COLO829 (cell line): ENCODE measurements around the gene CFAP107.

ENCODE experiments used
- DNase-seq: peaks from one replicate; pipeline ENCODE4 v3.0.0; 2012; ENCODE audit warnings: low spot score

The CFAP107 gene

DNA sequence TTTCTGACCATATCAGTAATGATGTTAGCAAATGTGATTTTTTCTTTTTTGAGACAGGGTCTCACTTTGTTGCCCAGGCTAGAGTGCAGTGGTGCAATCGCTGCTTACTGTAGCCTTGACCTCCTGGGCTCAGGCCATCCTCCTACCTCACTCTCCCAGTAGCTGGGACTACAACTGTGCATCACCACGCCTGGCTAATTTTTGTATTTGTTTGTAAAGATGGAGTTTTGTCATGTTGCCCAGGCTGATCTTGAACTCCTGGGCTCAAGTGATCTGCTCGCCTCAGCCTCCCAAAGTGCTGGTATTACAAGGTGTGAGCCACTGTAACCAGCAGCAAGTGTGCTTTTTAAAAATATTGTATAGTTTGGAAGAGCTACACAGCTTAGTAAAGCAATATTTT, 4.1 kb upstream of the CFAP107 start:
- no peak for DNase-seq

DNA sequence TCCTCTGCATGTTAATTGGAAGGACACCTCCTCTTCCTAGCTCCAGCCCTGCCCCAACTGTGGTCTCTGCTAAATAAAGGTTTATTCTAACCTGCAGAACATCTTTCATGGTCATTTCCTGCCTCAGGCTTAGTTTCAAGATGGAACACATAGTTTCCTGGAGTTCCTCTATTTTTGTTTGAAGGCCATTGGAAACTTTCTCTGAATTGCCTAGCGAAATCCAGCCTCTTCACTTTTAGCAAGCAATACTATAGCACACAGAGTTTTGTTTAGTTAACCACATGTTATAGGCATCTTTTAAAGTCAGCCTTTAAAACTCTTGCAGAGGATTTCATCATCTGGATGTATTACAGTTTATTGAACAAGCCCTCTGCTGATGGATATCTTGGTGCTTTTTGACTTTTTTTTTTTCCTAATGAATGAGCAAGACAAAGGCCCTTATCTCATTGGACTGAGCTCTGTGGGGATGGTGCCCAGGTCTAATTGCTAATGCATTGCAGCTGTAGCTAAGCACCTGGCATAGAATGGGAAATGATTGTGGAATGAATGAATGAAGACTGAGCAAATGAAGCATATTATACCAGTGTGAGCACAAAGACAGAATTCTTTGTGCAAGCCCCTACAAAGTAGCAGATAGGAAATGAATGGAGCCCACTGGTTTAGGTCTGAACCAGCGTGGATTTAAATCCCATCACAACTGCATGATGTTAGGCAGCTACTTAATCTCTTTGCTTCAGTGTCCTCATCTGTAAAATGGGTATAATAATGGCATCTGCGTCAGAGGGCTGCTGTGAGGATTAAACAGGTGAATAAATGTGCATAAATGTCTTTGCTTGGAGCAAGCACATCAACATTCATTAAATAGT, 641 bp upstream of the CFAP107 start:
- DNase-seq = no peak

DNA sequence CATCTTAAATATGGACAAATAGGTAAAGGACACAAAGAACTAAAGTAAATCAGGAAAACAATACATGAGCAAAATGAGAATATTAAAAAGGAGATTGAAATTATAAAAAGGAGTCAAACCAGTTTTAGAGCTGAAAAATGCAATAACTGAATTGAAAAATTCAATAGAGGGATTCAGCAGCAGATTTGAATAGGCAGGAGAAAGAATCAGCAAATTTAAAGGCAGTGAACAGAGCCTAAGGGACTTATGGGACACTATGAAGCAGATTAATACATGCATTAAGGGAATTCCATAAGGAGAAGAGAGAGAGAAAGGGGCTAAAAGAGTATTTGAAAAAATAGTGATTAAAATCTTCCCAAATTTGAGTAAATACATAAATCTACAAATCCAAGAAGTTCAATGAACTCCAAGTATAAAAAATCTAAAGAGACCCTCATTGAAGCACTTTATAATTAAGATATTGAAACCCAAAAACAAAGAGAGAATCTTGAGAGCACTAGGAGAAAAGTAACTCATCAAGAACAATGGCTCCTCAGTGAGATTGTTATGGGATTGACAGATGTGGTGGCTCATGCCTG, 2.9 kb downstream of the CFAP107 start:
- no peak for DNase-seq

DNA sequence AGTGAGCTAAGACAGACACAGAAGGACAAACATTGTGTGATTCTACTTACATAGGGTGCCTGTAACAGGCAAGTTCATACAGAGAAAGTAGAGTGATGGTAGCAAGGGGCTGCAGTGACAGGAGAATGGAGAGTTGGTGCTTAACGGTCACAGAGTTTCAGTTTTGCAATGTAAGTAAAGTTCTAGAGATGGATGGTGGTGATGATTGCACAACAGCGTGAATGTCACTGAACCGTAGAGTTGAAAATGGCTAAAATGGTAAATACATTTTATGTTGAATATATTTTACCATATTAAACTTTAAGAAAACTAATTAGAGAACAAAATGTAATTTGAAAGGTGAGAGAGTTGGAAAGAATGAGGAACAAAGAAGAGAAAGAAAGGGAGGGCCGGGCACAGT, 8.7 kb downstream of the CFAP107 start:
- no peak for DNase-seq

DNA sequence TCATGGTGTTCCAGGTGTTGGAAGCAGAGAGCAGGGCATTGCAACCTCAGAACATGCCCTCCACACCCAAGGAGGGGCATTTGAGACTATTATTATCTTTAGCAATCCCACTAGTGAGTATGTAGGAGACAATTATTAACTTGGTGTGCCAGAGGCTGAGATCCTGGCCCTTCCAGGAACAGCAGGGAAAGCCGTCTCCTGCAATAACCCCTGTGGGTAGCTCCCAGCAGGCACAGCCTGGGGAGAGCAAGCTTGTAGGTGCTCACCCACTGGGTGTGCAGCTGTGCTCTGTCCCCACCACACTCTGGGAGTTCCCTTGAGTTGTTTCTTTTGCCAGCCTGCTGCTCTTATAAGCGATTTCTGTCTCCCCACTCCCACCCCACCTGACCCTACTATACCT, 10.3 kb downstream of the CFAP107 start:
- no peak for DNase-seq

DNA sequence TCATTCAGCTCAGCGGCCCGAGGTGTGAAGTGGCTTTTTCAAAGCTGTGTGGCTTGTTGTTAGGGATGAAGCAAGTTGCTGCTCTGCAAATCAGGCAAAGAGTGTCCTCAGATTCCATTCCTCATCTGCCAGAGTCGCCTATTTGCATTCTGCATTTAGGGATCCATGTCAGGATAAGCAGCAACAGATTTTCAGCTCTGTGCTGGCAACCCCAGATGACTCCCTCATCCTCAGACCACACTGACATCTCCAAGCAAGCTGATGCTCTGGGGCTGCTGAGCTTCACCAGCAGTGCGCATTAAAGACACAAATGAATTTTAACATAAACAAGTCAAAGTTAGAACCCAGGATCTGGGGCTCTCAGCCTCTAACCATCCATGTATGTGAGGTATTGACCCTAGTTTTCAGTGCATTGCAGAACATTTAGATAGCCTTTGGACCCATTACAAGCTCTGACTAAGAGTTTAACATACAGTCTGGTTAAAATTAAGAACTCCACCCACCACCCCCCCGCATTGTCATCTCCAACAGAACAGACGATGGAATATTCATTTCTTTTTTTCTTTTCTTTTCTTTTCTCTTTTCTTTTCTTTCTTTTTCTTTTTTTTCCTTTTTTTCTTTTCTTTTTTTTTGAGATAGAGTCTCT, 10.9 kb downstream of the CFAP107 start:
- DNase-seq = no peak

DNA sequence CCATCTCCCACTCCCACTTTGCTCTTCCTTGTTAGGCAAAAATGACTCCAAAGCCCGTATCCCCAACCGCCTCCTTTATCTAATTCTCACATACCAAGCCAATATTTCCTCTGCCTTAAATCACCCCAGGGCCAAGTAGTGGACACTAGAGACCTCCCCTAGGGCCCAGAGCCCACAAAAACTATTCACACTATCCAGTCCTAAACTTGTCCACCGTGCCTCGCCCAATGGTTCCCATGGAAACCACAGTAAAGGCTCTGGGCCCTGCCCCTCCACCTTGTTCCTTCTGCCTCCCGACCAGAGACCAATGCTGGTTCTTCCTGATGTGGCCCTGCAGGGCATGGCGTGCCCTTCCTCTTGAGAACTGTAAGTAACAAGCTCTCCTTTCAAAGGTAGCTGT, 11.8 kb downstream of the CFAP107 start:
- no peak for DNase-seq

DNA sequence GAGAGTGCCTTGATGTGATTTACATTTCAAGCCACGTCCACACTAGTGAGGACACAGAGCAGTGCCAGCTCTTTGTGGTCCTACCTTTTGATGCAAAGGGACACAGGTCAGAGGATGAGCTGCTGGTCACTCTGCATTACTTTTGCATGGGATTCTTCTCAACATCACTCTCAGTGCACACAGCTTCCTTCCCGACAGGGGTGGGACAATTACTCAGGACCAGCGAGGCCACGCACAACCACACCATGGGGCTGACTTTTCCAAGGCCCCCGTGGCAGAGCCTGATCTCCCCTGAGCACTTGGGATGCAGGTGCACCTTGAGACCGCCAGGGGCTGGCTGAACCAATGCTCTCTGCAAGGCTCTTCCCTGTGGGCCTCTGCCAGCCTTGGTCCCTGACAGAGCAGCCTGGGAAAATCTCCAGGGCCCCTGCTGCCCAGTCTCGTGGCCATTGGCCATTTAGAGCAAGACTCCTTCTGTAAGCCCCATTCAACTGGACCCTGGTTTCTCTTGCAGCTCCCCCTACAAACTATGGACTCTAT, 14.3 kb downstream of the CFAP107 start:
- DNase-seq = no peak

DNA sequence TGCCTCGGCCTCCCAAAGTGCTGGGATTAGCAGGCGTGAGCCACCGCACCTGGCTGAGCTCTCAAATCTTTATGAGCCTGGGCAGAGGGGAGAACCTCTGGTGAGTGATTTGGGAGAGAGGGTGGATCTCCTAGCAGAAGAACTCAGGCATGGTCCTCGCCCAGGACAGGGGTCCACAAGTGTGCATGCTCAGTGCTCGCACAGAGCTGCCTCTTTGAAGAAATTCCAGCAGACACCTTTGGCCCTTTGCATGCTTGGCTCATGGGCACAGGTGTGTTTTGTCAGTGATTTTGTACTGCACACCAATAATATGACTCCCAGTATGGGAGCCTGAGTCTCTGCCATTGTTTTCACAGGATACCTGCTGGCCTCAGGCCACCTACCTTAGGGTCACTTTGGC, 15.8 kb downstream of the CFAP107 start:
- DNase-seq = no peak

DNA sequence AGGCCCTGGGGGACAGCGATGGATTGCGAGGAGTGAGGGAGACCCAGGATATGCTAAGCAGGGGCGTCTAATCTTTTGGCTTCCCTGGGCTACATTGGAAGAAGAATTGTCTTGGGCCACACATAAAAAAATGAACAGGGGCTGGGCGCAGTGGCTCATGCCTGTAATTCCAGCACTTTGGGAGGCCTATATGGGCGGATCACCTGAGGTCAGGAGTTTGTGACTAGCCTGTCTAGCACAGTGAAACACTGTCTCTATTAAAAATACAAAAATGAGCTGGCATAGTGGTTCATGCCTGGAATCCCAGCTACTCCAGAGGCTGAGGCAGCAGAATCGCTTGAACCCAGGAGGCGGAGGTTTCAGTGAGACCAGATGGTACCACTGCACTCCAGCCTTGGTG, 16.8 kb downstream of the CFAP107 start:
- DNase-seq = no peak

DNA sequence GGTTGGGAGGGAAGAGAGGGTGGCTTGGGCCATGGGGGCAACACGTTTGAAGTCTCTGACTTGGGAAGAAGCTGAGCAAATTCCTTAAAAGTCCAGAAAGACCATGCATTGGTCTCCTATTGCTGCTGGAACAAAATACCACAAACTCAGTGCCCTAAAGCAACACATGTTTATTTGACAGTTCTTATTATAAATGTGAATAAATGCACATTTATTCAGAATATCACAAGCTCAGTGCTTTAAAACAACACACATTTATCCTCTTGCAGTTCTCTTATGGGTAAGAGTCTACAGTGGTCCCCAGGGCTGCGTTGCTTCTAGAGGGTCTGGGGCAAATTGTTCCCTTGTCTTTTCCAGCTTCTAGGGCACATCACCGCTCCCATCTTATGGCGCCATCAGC, 17.5 kb downstream of the CFAP107 start:
- DNase-seq = no peak

DNA sequence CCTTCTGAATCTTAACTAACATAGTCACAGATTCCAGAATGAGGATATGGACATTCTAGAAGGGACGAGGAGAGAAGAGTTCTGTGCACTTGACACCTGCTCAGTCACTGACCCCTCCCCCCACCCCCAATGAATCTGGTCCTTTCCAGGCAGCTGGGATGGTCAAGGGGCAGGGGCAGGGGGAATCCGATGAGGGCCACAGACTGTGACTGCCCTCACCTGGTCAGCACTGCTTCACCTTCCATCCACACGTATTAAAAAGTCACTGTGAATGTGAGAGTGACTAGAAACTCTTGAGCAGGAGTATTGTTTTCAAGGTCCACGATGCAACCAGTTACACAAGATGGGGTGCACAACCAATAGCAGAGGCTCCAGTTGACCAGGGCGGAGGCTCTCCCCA, 18.0 kb downstream of the CFAP107 start:
- no peak for DNase-seq

DNA sequence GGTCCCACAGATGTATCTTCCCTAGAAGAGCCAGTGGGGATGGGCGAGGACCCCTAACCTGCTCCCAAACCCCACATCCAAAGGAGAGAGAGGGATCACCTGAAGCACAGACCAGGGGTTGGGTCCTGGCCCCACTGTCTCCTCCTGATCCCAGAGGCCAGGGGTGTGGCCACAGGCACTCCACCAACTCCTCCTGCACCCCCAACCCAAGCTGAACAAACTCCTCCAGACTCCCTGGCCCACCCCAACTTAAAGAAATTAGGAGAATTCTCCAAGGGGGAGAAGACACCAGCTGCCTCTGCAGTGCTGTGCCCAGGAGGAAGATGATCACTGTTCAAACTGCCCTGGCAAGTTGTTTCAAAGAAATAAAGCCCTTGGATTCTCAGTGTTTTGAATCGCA, 23.0 kb downstream of the CFAP107 start:
- no peak for DNase-seq

DNA sequence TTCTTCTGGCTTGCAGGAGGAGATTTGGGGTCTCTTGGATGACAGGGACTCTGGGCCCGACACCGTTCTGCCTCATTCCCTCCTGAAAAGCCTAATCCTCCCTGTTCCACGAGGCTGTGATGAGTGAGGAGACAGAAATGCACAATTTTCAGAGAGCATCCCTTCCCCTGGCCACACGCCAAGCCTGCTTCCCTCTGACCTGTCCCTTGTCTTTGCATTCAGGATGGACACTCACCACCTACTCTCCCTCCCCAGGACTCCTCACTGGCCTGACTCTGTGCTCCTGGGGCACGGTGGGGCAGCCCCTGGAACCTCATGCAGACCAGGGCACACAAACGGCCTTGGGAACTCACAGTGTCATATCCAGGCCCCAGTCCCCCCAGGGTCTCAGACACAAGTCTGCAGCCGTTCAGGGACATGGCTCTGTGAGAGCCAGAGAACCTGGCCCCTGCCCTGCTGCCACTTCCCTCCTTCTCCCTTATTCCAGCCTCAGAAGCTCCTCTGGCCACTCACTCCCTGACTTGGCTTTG, 24.0 kb downstream of the CFAP107 start:
- DNase-seq = no peak

DNA sequence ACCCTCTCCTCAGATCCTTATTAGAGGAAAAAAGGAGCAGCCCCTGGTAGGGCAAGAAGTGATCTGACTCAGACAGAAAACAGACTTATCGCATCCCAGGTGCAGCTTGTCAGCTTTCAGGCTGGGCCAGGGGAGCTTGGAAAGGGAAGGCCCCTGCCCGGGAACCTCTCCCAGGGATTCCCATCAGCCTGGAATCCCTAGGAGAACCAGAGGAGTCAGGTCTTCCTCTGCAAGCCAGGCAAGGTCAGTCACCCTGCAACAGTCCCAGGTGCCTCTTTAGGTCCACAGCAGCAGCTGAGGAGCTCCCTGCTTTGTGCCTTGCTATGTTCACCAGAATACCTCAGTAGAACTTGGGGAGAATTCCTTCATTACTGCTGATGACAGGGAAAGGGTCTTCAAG, 24.6 kb downstream of the CFAP107 start:
- DNase-seq = no peak

DNA sequence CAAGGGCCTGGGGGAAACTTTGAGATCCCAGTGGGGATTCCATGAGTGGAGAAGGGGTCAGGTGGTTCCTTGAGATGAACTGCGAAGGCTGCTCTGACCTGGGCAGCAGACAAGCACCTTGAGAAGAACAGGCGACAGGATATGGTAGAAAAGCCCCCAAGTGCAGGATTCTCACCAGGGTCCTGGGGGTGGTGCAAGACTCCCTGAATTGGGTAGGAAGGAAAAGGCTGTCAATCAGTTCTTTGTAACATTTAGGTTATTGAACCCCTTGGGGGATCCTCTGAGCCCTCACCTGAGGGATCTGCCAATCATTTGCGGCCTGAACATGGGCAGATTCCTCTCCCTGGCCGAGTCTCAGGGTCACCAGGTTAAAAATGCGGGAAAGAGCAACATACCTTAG, 25.2 kb downstream of the CFAP107 start:
- DNase-seq = no peak

DNA sequence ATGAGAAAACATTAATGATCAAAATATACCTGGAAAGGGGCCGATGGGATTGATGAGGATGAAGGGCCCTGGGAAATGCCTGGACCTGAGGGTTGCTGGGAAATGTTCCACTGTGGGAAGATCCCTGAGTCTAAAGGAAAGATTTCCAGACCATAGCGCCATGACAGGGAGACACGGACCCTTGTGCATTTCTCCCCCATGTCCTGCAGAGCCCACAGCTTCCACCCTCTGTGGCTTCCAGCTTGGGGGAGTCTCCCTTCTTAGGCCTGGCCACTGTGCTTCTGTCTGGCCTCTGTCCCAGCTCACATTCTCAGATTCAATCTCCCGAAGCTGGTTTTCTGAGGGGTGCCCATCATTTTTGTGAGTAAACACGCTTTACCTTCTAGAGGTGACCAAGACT, 26.5 kb downstream of the CFAP107 start:
- DNase-seq = no peak

DNA sequence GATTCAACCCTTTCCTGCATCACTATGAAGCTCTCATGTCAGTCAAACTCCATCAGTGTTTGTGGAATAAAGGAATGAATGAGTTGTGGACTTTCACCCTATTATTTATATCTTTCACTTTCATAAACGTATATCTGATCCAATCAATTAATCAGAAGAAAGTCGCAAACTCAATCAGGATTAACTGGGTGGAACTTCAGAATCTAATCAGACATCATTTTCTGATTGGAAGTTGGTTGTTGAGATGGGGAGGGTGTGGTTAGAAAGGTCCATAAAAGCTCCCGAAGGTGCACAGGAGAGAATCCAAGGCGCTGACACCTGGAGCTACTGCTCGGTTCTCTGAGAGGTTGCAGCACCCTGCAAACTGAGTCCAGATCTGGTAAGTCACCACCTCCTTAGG, 27.4 kb downstream of the CFAP107 start, which contains the start of gene PRAMEF12:
PRAMEF12 (plus strand) TSS at position 301 of the 400 bp plus-strand sequence. CDS start 1,130 bp downstream, outside the sequence.
- DNase-seq = no peak

DNA sequence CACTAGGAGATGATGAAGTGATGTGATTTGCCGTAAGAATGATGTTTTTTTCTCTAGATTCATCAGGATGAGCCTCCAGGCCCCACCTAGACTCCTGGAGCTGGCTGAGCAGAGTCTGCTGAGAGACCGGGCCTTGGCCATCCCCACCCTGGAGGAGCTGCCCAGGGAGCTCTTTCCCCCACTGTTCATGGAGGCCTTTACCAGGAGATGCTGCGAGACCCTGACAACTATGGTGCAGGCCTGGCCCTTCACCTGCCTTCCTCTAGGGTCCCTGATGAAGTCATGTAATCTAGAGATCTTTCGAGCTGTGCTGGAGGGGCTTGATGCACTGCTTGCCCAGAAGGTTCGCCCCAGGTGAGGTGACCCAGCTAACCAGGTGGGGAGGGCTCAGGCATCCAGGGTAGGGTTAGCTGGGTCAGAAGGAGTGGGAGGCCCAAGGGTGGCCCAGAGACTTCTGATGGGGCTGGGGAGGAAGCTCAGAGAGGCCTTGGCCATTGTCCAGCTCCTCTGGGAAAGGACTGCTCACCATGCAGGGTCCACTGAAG, 28.9 kb downstream of the CFAP107 start:
- no peak for DNase-seq

DNA sequence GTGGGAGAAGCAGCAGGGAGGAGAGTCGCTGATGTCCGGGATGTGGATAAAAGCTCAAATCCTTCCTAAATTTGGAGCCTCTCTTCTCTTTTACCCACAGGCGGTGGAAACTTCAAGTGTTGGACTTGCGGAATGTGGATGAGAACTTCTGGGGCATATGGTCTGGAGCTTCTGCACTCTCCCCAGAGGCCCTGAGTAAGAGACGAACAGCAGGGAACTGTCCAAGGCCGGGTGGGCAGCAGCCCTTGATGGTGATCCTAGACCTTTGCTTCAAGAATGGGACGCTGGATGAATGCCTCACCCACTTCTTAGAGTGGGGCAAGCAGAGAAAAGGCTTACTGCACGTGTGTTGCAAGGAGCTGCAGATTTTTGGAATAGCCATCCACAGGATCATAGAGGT, 29.4 kb downstream of the CFAP107 start:
- DNase-seq = no peak

DNA sequence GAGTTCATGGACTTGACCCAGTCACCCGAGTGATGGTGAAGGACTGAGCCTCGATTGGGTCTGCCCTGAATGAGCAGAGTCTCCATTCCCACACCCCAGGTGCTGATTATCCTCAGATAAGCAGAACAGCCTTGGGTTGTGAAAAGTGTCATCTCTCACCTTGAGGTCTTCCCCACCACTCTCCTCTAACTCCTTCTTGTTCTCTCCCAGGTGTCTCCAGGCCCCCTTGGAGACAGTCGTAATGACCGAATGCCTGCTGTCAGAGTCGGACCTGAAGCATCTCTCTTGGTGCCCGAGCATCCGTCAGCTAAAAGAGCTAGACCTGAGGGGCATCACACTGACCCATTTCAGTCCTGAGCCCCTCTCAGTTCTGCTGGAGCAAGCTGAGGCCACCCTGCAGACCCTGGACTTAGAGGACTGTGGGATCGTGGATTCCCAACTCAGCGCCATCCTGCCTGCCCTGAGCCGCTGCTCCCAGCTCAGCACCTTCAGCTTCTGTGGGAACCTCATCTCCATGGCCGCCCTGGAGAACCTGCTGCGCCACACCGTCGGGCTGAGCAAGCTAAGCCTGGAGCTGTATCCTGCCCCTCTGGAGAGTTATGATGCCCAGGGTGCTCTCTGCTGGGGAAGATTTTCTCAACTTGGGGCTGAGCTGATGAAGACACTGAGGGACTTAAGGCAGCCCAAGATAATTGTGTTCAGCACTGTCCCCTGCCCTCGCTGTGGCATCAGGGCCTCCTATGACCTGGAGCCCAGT, 31.0 kb downstream of the CFAP107 start:
- DNase-seq = no peak

DNA sequence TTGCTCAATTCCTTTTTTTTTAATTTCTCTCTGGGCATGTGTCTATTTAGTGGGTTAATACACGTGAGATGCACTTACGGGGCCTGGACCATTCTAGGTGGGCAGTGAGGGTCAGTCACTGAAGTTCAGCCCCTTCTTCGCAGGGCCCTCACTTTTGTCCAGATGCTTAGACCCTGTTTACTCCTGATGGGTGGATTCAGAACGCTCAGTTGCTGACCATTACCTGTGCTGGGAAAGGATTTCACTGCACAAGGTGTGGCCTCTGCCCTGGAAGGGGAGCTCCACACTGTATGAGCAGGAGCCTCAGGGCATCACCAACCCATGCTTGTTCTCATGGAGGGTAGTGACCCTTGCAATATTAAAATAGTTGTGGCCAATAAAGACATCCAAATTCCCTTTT, 32.1 kb downstream of the CFAP107 start:
- DNase-seq = no peak
